NB4 (cell line): Measurements from ENCODE around the gene HDAC9.

Experiments used
- DNase-seq: peaks from one replicate; pipeline ENCODE4 v3.0.0; 2010; ENCODE audit warnings: low read depth
- H3K4me3 ChIP-seq: one replicate; pipeline ENCODE4 v1.5.1; 2011; ENCODE audit warnings: mild to moderate bottlenecking, low read depth, low read length, moderate library complexity
- MYC ChIP-seq: IDR thresholded peaks from 2 replicates; pipeline ENCODE4 v1.6.1; 2011; ENCODE audit warnings: low read depth, low read length
- POLR2A ChIP-seq: IDR thresholded peaks from 2 replicates; pipeline ENCODE4 v1.6.1; 2011; ENCODE audit warnings: mild to moderate bottlenecking; ENCODE audit not compliant: insufficient read length; ENCODE audit errors: extremely low read depth
- TF ChIP-seq, protein P1 (sequence below): IDR thresholded peaks from 2 replicates; pipeline ENCODE4 v1.6.1; 2011; ENCODE audit warnings: low read depth, low read length
- TF ChIP-seq, protein P2 (sequence below): IDR thresholded peaks from one replicate; pipeline ENCODE4 v1.5.1; 2012; ENCODE audit warnings: low read depth, low read length

Gene HDAC9

DNA sequence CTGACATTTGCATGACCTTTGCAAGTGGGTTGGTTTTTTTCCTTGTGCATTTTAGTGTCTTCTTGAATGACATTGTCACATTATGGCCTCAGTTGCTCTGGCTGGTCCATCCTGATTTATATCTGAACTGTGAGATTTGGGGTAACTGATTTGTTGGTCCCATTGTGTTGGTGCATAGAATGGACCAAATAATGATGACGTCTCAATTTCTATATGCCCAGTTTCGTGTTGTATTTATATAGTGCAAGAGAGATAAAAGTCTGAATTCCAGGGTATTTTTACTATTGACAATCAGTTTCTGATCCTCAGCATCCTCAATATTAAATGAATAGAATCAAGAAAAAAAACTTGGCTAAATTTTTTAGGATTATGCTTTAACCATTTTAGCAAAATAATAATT is 281.8 kb downstream of the HDAC9 start:
- H3K4me3 ChIP-seq = no peak overlapping the region
- DNase-seq = no peak
- TF ChIP-seq, protein P1, sequence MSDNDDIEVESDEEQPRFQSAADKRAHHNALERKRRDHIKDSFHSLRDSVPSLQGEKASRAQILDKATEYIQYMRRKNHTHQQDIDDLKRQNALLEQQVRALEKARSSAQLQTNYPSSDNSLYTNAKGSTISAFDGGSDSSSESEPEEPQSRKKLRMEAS = no peak
- TF ChIP-seq, protein P2, sequence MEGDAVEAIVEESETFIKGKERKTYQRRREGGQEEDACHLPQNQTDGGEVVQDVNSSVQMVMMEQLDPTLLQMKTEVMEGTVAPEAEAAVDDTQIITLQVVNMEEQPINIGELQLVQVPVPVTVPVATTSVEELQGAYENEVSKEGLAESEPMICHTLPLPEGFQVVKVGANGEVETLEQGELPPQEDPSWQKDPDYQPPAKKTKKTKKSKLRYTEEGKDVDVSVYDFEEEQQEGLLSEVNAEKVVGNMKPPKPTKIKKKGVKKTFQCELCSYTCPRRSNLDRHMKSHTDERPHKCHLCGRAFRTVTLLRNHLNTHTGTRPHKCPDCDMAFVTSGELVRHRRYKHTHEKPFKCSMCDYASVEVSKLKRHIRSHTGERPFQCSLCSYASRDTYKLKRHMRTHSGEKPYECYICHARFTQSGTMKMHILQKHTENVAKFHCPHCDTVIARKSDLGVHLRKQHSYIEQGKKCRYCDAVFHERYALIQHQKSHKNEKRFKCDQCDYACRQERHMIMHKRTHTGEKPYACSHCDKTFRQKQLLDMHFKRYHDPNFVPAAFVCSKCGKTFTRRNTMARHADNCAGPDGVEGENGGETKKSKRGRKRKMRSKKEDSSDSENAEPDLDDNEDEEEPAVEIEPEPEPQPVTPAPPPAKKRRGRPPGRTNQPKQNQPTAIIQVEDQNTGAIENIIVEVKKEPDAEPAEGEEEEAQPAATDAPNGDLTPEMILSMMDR = no peak
- TF ChIP-seq POLR2A (no peak), MYC (no peak)

DNA sequence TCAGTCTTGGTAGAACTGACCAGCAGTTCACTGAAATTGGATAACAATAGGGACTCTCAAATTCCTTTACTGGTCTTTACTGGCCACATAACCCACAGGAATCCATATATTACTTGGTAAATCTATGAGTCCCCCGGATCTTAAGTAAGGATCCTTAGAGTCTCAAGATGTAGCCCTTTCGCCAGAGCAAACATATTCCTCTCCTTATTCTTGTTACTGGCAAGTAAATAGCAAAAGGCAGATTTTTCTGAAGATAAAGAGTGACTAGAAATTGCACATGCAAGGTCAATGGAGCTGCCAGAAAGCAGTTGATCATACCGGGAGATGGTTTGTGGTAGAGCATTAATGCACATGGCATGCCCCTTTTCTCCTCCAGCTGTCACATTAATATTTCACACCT is 283.0 kb downstream of the HDAC9 start:
- TF ChIP-seq, protein P2 = no peak
- TF ChIP-seq, protein P1 = no peak
- TF ChIP-seq MYC (no peak), POLR2A (no peak)

DNA sequence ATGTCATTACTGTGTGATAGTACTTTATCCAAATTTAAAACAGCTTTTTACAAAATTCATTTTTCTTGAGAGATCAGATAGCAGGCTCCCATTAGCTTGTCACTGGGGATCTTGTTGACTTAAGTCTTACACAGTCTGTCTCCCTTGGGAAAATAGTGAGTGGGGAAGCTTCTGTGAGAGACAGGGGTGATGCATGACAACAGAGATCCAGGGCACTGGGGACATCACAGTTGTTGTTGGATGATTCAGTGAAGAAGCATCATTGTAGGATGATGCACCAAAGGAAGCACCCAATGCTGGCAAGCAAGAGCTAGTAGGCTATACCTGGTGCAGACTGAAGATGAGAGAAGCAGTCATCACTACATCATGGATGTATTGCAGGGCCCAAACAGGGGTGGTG is 284.7 kb downstream of the HDAC9 start:
- no peak for DNase-seq

More for the DNA sequence above, 283.0 kb downstream of the HDAC9 start:
- no peak for DNase-seq
- no peak overlapping the region for H3K4me3 ChIP-seq

DNA sequence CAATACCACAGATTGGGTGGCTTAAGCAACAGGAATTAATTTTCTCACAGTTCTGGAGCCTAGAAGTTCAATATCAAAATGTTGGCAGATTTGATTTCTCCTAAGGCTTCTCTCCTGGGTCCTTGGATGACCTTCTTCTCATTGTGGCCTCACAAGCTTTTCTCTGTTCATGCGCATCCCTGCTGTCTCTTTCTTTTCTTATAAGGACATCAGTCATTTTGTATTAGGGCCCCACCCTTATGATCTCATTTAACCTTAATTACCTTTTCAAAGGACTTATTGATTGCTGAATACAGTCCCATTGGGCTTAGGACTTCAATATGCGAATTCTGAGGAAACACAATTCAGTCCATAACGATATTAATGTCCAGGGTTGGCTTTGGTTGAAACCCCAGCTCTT is 285.4 kb downstream of the HDAC9 start:
- DNase-seq = no peak
- no peak overlapping the region for H3K4me3 ChIP-seq
- no peak for TF ChIP-seq POLR2A
- no peak for TF ChIP-seq MYC
- TF ChIP-seq, protein P1 = no peak
- TF ChIP-seq, protein P2 = no peak

More for the DNA sequence above, 284.7 kb downstream of the HDAC9 start:
- no peak overlapping the region for H3K4me3 ChIP-seq
- TF ChIP-seq, protein P1 = no peak
- TF ChIP-seq MYC (no peak), POLR2A (no peak)
- TF ChIP-seq, protein P2 = no peak

DNA sequence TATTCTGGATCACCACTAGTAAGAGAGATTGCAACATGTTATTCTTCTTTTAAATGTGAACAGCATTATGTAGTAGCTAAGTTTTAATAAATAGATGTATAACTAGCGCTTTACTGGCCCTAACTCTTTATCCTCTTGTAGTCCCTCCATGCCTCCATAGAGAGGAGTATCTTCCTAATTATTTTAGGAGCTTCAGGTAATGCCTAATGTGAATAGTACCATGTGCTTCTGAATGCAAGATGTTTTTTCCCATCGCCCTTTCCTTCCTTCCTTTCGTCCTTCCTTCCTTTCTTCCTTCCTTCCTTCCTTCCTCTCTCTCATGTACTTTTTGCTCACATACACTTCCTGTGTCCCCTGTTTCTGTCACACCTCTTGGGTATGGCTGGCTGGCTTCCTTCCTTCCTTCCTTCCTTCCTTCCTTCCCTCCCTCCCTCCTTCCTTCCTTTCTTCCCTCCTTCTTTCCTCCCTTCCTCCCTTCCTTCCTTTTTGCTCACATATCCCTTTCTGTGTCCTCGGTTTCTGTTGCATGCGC is 290.7 kb downstream of the HDAC9 start:
- DNase-seq = no peak
- no peak overlapping the region for H3K4me3 ChIP-seq
- no peak for TF ChIP-seq POLR2A
- TF ChIP-seq, protein P1 = no peak
- no peak for TF ChIP-seq MYC
- TF ChIP-seq, protein P2 = no peak

DNA sequence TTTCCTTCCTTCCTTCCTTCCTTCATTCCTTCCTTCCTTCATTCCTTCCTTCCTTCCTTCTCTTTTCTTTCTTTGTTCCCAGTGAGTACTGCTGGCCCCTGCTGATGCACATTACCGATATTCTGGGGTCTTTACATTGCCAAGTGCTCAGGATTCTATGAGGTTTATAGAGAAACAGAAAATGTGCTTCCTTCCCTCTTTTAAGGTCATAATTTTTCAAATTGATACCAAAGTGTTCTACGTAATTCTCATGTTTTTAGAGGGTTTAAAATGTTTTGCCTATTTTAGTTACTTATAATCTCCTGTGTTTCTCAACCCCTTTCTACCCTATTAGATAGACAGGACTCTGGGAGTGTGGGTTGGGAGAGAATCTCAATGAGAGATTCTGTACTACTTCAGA is 291.2 kb downstream of the HDAC9 start:
- no peak for DNase-seq
- TF ChIP-seq, protein P1 = no peak
- TF ChIP-seq POLR2A (no peak), MYC (no peak)
- TF ChIP-seq, protein P2 = no peak
- no peak overlapping the region for H3K4me3 ChIP-seq
